HFFc6 (cell line): ENCODE measurements around the gene ZNF512B. TPM values are rescaled to one million over a fixed set of nuclear protein-coding genes. Genes with fewer than 3 reads are reported as not detected.
"Not testable (repeated sequence)": the region's sequence is repeated elsewhere in the genome, so short reads cannot be mapped to it uniquely, and the experiment has no call there.

Experiments used
- DNase-seq: peaks from one replicate; pipeline ENCODE4 v3.0.0-alpha.2; 2018
- H3K27ac Mint-ChIP-seq: 2 replicates; pipeline ENCODE4 v1.8.0; 2020; ENCODE audit warnings: mild to moderate bottlenecking, mixed read lengths
- H3K27me3 Mint-ChIP-seq: 2 replicates; pipeline ENCODE4 v1.8.0; 2021; ENCODE audit warnings: mild to moderate bottlenecking, moderate library complexity, mixed read lengths; ENCODE audit not compliant: insufficient read depth
- H3K36me3 Mint-ChIP-seq: 2 replicates; pipeline ENCODE4 v1.8.0; 2021; ENCODE audit warnings: low read depth, mixed read lengths
- H3K4me1 Mint-ChIP-seq: 2 replicates; pipeline ENCODE4 v1.8.0; 2020; ENCODE audit warnings: low read depth, mixed read lengths
- H3K4me3 Mint-ChIP-seq: 2 replicates; pipeline ENCODE4 v1.8.0; 2020; ENCODE audit warnings: mild to moderate bottlenecking, moderate library complexity, mixed read lengths
- H3K9me3 Mint-ChIP-seq: 2 replicates; pipeline ENCODE4 v1.8.0; 2020; ENCODE audit warnings: mild to moderate bottlenecking, mixed read lengths
- long read RNA-seq: library from polyadenylated mRNA; unstranded; transcript quantifications from one replicate; pipeline ENCODE4 v2.0.0, GENCODE V29; 2019
- total RNA-seq, 6 experiments: library from RNA; stranded (reverse); fragmentation: NEBNext Ultra II Directional; extraction: Animal tissue kit (Norgen Biotek cat#: 25700); gene quantifications; 2 replicates in 1 of 6; 3 replicates in 5 of 6; pipeline ENCODE4 v1.2.3, GENCODE V29; 2021
- TF ChIP-seq, protein P1 (sequence below): fragments of 200-600 bp; sonication (generic); IDR thresholded peaks from 2 replicates; pipeline ENCODE4 v1.5.0; 2021; ENCODE audit warnings: antibody characterized with exemption, mild to moderate bottlenecking

The ZNF512B gene, protein sequence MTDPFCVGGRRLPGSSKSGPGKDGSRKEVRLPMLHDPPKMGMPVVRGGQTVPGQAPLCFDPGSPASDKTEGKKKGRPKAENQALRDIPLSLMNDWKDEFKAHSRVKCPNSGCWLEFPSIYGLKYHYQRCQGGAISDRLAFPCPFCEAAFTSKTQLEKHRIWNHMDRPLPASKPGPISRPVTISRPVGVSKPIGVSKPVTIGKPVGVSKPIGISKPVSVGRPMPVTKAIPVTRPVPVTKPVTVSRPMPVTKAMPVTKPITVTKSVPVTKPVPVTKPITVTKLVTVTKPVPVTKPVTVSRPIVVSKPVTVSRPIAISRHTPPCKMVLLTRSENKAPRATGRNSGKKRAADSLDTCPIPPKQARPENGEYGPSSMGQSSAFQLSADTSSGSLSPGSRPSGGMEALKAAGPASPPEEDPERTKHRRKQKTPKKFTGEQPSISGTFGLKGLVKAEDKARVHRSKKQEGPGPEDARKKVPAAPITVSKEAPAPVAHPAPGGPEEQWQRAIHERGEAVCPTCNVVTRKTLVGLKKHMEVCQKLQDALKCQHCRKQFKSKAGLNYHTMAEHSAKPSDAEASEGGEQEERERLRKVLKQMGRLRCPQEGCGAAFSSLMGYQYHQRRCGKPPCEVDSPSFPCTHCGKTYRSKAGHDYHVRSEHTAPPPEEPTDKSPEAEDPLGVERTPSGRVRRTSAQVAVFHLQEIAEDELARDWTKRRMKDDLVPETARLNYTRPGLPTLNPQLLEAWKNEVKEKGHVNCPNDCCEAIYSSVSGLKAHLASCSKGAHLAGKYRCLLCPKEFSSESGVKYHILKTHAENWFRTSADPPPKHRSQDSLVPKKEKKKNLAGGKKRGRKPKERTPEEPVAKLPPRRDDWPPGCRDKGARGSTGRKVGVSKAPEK
- total RNA-seq = 10 to 100 TPM; 20.7 to 26.1 (median 21.4) TPM
- long read RNA-seq, partial matches to known transcripts = 0 of 2 reads
- long read RNA-seq, other reads (novel, unspliced or antisense) = 2 of 2 reads

DNA sequence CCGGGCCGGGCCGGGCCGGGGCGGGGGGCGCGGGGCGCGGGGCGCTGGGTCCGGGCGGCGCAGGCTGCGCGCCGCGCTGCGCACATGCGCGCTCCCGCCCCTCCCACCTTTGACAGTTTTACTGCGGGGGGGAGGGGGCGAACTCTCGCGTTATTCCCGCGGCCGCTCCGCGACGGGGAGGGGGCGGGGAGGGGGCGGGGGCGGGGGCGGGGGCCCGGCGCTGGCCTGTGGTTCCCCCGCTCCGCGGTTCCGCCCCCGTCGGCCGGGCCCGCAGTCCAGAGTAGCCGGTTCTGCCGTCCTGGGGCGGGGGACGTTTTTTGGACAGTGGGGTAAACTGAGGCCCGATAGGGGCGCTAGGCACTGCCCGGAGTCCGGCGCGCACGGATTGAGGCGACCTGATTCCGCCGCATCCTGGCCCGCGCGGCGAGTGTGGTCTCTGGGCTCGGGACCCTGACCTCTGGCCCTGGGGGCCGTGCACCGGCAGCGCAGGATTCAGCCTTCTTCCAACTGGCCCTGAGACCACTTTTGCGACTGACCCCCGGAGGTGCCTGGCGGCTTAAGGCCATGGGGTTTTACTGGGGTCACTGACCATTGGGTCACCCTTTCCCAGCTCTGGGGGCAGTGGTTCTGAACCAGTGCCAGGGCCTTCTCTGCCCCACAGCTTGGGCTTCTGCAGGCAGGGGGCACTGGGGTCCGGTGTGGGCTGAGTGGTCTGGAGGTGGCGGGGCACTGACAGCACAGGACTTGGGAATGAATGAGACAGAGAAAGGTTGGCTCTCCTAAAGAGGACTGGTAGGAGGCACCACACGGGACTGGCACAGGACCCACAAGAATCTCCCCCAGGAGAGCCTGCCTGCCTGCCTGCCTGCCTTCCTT, at the start of gene ZNF512B:
Gene ZNF512B, minus strand, starts transcription at position 93 of the 876 bp plus-strand sequence. CDS start 1,980 bp downstream, outside the sequence.
- no peaks in the 10 kb centered on the region for H3K36me3 Mint-ChIP-seq
- no peaks in the 10 kb centered on the region; the same call in none of the 2 replicates for H3K27me3 Mint-ChIP-seq
- peaks cover 31% of the 10 kb centered on the region for H3K4me1 Mint-ChIP-seq
- peak within 1 kb of the TSS; percentile 89 for H3K4me3 Mint-ChIP-seq
- H3K9me3 Mint-ChIP-seq = no peaks in the 10 kb centered on the region
- peak within 1 kb of the TSS; percentile 65 for H3K27ac Mint-ChIP-seq
- no peak for DNase-seq
- TF ChIP-seq, protein P1, sequence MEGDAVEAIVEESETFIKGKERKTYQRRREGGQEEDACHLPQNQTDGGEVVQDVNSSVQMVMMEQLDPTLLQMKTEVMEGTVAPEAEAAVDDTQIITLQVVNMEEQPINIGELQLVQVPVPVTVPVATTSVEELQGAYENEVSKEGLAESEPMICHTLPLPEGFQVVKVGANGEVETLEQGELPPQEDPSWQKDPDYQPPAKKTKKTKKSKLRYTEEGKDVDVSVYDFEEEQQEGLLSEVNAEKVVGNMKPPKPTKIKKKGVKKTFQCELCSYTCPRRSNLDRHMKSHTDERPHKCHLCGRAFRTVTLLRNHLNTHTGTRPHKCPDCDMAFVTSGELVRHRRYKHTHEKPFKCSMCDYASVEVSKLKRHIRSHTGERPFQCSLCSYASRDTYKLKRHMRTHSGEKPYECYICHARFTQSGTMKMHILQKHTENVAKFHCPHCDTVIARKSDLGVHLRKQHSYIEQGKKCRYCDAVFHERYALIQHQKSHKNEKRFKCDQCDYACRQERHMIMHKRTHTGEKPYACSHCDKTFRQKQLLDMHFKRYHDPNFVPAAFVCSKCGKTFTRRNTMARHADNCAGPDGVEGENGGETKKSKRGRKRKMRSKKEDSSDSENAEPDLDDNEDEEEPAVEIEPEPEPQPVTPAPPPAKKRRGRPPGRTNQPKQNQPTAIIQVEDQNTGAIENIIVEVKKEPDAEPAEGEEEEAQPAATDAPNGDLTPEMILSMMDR = peak; percentile 19; the same call in 1 of the 2 replicates

DNA sequence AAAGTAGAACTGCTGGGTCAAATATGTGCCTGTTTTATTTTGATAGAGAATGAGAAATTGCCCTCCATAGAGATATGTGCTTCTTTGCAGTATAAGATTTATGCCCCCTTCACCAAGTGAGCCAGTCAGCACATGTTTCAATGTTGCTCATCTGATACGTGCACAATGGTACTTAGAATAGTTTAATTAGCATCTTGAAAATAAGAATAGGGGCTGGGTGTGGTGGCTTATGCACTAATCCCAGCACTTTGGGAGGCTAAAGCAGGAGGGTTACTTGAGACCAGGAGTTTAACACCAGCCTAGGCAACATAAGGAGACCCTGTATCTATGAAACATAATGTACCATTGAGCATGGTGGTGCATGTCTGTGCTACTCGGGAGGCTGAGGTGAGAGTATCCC, 45.9 kb upstream of the ZNF512B start:
- Mint-ChIP-seq H3K27ac (no peak overlapping the region), H3K4me1 (no peaks in the 10 kb centered on the region; the same call in 1 of the 2 replicates), H3K27me3 (peaks cover 2% of the 10 kb centered on the region), H3K4me3 (no peak overlapping the region), H3K36me3 (peaks cover 19% of the 10 kb centered on the region), H3K9me3 (no peaks in the 10 kb centered on the region)
- no peak for DNase-seq
- TF ChIP-seq, protein P1 = no peak

DNA sequence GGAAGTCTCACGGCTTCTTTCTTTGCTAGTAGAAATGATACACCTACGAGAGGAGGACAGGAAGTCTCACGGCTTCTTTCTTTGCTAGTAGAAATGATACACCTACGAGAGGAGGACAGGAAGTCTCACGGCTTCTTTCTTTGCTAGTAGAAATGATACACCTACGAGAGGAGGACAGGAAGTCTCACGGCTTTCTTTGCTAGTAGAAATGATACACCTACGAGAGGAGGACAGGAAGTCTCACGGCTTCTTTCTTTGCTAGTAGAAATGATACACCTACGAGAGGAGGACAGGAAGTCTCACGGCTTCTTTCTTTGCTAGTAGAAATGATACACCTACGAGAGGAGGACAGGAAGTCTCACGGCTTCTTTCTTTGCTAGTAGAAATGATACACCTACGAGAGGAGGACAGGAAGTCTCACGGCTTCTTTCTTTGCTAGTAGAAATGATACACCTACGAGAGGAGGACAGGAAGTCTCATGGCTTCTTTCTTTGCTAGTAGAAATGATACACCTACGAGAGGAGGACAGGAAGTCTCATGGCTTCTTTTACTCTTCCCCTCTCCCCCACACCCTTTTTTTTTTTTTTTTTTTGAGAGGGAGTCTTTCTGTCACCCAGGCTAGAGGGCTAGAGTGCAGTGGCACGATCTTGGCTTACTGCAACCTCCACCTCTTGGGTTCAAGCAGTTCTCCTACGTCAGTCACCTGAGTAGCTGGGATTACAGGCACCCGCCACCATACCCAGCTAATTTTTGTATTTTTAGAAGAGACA, 42.8 kb upstream of the ZNF512B start:
- H3K27ac Mint-ChIP-seq, DNase-seq, H3K4me3 Mint-ChIP-seq, H3K4me1 Mint-ChIP-seq, H3K27me3 Mint-ChIP-seq, H3K9me3 Mint-ChIP-seq: not testable (repeated sequence)
- peaks cover 32% of the 10 kb centered on the region for H3K36me3 Mint-ChIP-seq

DNA sequence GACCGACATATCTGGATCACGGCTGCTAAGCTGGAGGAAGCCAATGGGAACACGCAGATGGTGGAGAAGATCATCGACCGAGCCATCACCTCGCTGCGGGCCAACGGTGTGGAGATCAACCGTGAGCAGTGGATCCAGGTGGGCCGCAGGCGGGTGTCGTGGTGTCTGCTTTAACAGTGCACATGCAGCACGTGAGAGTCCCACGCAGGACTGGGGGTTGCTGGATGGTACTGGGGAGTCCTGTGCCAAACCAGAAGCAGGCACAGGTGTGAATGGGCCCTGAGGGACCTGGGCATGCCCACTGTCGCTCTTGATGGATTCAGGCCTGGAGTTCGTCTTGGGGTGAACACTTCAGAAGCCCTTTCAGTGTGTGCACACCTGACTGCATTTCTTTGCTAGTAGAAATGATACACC, 41.6 kb upstream of the ZNF512B start:
- Mint-ChIP-seq H3K4me1 (no peaks in the 10 kb centered on the region), H3K27ac (no peak overlapping the region), H3K36me3 (peaks cover 30% of the 10 kb centered on the region), H3K27me3 (no peaks in the 10 kb centered on the region; the same call in 1 of the 2 replicates), H3K9me3 (no peaks in the 10 kb centered on the region), H3K4me3 (no peak overlapping the region)
- TF ChIP-seq, protein P1 = no peak
- no peak for DNase-seq

DNA sequence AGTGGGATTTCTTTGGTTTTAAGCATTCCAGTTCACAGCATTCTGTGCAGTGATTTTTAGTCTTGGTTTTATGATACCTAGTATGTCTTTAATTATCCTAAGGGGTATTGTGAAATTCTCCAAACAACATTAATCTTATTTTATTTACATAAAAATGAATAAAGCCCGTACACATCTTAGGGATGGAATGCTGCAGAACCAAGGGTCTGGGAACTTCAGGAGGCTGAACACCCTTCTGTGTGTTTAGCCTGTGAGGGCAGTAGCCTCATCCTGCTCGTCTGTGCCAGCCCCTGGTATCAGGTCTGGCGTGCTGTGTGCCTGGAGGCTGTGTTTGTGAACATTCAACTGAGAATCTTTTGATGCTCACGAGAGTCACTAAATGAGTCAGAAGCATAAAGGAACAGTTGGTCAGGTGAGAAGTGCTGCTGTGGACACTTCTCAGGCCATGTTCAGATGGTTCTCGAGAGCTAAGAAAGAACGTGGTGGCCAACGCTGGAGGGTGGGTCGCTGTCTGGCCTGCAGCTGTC, 41.0 kb upstream of the ZNF512B start:
- Mint-ChIP-seq H3K9me3 (no peaks in the 10 kb centered on the region), H3K27ac (no peak overlapping the region), H3K27me3 (no peaks in the 10 kb centered on the region; the same call in 1 of the 2 replicates), H3K4me1 (no peaks in the 10 kb centered on the region), H3K36me3 (peaks cover 30% of the 10 kb centered on the region), H3K4me3 (no peak overlapping the region)
- no peak for DNase-seq
- TF ChIP-seq, protein P1 = no peak
